DMS53 treated with DMSO at 0.1 percent for 48 hours (cell line): ENCODE measurements around the gene RBM39.
"Not testable (repeated sequence)": the region's sequence is repeated elsewhere in the genome, so short reads cannot be mapped to it uniquely, and the experiment has no call there.

Experiments used
- DNase-seq: peaks from one replicate; lab custom pipeline; 2025; ENCODE audit not compliant: unreplicated experiment; lab: John Stamatoyannopoulos, UW

RBM39 gene

DNA sequence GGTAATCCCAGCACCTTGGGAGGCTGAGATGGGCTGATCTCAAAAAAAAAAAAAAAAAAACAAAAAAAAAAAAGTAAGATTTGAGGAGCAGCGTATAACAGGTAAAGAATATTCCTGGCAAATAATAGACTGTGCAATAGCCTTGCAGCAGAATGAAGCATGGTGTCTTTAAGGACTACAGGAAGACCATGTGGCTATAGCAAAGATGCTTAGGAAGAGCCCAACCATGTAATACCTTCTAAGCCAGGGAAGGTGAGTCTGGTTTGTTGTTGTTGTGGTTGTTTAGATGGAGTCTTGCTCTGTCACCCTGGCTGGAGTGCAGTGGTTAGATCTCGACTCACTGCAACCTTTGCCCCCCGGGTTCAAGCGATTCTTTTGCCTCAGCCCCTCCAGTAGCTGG, 14.3 kb upstream of the RBM39 start:
- DNase-seq: no peak

DNA sequence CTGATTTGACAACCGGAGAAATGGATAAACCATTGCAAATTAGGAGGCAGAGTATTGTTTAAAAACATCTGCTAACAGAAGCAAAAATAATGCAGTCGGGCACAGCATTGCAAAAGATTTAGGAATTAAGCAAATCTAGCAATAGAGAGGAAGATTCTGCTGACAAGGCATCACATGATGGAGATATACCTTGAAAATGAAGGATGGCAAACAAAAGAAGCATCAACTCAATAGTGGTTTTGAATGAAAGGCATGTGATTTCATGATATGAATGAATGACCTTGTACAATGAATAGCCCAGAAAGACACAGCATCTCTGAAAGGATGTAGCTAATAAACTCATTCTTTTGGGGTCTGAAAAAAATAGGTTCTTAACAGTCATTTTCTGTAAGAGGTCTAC, 8.6 kb upstream of the RBM39 start:
- DNase-seq: no peak

DNA sequence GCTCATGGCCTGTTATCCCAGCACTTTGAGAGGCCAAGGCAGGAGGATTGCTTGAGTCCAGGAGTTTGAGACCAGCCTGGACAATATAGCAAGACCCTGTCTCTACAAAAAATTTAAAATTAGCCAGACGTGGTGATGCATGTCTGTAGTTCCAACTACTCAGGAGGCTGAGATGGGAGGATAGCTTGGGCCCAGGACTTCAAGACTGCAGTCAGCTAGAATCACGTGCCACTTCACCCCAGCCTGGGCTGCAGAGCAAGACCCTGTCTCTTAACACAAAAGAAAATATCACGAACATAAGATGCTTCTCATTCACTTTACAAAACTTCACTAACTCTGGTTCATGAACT, 2.4 kb upstream of the RBM39 start:
- not testable (repeated sequence) for DNase-seq

DNA sequence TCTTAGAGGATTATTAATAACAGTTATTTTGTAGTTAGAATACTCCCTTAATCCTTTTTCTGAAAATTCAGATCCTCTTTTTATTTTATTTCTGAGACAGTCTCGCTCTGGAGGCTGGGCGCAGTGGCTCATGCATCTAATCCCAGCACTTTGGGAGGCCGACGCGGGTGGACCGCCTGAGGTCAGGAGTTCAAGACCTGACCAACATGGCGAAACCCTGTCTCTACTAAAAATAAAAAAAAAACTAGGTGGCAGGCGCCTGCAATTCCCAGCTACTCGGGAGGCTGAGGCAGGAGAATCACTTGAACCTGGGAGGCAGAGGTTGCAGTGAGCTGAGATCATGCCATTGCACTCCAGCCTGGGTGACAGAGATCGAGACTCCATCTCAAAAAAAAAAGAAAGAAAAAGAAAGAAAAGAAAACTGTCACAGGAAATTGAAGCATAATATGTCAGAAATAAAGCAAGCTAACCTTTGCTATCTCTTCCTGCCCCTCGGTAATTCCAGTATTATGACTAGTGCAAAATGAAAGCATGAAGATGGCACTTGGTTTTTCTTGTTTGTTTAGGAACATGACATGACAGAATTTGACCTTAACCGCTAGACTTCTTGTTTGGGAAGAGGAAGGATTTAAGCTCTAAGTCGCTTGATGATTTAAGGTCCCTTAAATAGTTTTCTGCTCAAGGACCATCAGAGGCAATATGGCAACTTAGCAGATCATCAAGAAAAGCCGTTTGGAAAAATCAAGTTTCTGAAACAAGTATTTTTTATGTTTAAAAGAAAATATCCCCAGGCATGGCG, 1.8 kb upstream of the RBM39 start:
- DNase-seq: no peak

DNA sequence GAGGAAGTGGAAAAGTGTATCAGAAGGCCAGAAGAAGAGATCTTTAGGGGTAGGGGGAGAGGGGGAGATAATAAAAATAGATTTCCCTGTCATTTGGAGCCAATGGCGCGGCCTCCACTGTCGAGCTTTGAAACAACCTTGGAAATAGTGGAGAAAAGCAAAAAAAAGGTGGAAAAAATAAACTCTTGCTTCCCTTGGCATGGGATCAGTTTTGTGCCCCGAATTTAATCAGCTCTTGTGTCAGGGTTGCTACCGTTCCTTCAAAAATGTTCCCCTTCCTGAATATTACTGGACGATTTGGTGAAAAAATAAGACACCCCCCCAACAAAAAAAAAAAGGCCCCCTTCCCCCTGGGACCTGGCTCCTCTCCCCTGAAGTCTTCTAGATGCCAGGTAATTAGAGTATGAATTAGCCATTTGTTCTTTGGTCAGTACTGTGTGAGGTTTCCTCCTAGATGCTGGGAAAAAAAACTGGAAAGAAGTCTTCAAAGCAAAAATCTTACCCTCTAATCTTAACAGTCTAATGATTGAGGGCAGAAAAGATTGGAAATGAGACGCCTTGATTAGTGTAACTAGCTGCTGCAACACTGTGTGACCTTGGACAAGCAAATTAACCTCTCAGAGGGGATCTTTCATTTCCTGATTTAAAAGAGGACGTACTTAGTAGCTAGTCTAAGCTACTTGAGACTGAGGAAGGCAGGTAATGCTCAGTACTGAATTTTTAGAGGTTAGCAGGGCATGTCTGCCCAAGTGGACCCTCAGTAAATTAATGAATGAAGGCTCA, 872 bp upstream of the RBM39 start:
- peak; percentile 41 for DNase-seq

DNA sequence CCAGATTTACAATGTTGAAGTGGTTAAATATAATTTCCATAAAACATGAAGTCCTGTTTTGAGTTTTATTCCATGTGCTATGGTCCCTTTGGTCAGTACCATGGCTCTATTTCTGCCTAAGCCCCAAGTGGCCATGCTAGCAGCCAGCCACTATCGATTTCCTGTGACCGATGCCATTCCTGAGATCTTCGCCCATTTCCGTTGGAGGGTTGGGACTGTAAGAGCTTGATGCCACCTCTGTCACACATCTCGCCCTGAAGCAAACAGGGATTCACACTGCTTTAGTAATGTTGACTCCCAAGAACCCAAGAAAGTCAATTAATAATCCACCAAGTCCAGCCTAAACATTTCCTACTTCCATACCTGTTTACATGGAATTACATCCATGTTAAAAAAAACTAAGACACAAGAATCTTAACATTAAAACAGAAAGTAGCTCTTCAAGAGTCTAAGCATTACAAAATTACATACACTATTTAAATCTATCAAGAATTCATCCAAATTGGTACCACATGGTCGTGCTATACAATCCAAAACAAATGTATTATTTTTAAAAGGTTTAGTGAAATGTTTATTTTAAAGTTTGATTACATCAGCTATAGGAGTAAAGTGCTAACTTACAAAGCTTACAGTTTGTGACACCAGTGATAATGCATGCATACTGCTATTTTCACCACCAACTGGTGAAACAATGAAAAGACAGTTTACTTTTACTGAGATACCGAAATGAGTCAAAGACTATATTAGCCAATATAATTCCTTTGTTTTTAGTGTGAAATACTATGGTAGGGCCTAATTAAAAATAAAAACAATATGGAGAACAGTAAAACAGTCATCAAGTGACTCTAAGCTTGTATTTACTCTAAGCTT, 2.5 kb downstream of the RBM39 start:
- DNase-seq: no peak

DNA sequence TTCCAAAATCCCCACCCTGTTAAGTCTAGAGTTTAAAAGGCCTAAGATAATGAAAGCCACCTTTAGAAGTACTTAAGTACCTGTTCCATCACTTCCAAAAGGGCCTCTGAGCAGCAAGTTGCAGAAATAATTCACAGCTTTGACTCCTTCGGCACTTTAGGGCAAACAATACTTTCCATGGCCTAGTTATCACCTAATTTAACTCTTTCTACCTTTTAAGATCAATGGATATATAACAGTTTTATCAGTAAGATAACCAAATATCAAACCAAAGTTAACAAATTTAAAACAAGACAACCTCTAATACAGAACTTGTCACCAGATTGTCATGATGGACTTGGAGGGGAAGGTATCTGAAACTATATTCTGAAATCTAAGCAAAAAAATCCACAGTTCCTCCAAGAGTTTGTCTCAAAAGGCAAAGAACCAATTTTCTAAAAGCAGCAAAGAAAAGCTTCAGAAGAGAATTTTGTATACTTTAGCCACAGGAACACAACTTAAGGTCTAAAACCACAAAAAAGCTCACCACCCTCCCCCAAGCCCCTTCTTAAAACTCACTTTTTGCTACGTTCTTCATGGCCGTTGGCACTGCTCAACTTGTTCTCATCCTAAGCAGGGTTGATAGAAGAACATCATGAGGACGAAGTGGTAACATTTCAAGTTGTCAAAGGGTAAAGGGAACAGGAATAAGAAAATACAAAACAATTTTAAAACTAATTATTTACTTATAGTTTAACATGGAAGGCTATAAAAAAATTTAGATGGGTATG, 3.5 kb downstream of the RBM39 start:
- DNase-seq: no peak

DNA sequence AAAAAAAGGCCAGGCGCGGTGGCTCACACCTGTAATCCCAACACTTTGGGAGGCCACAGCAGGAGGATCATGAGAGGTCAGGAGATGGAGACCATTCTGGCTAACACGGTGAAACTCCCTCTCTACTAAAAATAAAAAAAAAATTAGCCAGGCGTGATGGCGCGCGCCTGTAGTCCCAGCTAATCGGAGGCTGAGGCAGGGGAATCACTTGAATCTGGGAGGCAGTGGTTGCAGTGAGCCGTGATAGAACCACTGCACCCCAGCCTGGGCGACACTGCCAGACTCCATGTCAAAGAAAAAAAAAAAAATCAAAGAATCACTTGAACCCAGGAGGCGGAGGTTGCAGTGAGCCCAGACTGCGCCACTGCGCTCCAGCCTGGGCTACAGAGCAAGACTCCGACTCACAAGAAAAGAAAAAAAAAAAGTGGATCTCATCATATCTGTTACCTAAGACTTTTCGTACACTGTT, 4.2 kb downstream of the RBM39 start:
- DNase-seq: no peak

DNA sequence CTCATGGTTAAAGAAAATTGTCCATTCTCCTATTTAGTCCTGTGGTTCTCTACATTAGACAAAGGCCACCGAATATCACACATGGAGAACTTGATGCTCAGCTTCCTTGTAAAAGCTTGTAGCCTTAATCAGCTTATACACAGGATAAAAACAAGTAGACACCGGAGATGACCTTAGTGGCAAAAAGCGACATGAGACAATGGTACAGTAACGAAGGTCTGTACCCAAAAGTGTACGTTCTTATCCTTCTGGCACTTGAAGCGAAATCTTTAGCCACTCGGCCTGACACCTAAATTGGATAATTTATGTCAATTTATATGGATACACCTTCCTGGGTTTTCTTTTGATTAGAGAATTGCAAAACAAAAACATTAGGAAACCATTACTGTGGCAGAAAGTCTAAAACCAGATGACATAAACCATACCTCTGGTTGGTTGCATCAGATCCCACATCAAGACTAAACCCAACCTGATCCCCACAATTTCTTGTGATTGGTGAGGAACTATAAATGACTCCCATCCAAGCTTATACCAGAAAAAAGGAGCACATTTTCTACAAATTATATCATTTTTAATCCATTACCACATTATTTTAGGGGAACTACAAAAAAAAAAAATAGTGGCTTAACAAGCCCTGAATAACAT, 6.1 kb downstream of the RBM39 start:
- no peak for DNase-seq

DNA sequence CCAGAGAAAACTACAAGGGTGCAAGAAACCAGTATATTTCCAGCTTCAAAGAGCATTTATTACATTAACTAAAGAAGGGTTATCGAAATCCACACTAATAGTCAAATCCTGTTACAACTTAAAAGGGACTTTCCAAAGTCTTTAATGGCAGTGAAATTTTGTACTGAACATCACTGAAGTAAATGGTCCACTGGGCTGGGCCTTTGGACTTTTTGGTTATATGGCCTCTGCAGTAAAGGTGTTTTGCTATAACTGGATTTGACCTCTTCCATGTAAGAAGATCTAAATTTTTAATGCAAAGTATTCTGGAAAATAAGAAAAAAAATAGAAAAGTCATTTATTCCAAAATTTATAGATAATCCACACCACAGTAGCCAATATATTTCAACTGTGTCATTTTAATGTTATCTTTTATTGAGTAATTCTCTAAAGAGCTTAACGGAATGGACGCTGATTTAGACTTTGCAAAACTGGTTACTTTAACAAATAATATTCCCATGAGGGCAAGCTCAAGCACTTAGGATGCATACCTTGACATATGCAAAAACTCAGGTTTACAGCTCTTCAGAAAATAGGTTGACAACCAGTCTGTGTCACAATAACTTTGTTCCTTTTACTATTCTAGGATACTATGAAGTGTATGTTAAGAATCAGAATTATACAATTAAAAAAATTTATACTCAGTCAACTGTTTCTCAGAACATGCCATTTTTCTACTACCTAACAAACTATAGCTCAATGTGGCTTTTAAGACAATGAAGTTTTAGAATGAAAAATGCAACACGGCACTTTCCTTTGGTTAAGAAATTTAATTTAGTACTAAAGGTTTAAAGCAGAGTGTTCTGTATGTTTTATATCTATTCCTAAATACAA, 7.0 kb downstream of the RBM39 start:
- DNase-seq: no peak

DNA sequence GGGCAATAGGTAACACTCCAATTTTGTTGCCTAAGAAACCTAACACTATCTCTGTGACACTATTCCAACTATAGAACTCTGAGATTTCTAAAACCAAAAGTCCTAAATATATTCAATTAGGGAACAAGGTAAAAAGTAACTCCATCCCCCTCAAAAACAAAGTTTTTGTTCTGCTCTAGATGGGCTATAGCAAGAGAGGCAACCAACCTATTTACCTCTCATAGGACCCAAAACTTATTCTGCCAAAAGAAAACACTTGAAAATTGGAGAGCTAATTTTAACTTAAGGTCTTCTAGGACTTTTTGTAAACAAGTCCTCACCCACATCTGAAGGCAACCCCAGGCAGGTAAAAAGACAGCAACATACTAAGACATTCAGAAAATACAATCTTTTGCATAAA, 7.7 kb downstream of the RBM39 start:
- DNase-seq: no peak

DNA sequence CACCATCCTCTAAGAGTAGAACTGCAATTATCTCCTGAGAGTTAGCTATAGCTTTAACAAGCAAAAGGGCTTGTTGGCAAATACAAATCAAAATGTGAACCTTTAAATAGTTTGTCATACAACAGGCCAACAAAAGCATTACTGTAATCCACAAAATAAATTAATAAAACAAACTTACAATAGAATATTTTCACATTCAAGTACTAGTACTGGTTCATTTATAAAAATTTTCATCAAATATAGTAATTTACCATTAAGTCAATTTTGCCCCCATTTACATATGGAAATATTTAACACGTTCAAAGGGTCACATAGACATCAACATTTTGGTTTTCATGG, 9.4 kb downstream of the RBM39 start:
- no peak for DNase-seq

DNA sequence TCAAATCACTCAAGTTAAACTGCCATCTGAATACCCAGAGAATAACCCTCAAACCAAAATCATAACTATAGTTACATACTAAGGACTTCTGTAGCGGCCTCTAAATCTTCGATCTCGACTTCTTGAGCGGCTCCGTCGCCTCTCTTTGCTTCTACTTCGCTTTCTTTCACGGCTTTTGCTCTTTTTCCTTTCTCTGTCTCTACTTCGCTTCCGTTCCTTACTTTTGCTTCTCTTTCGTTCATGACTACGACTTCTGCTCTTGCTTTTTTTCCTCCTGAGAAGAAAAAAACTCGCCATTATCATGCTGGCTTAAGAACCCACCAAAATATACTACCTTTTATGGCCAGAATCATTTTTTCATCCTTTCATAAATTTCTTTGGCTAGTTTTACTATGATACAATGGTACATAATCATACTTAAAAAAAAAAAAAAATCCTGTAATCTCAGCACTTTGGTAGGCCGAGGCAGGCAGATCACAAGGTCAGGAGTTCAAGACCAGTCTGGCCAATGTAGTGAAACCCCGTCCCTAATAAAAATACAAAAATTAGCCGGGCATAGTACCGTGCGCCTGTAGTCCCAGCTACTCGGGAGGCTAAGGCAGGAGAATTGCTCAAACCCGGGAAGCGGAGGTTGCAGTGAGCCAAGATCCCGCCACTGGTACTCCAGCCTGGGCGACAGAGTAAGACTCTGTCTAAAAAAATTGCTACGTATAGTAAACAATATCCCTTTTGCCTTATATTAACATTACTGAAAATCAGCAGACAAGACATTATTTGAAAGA, 10.0 kb downstream of the RBM39 start:
- DNase-seq: no peak

DNA sequence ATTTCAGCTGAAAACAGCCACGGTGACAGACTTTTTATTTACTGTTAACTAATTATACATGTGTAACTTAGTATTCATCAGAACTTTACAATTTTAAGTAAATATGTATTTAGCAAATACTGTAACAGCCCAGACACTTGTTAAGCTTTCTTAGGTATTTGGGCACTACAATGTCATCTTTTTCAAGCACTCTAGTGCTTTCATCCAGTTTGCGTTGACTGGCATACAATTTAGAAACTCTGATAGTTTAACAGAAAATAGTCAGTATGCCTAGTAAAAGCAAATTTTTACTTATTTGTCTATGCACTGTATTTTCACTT, 10.6 kb downstream of the RBM39 start:
- DNase-seq: no peak

DNA sequence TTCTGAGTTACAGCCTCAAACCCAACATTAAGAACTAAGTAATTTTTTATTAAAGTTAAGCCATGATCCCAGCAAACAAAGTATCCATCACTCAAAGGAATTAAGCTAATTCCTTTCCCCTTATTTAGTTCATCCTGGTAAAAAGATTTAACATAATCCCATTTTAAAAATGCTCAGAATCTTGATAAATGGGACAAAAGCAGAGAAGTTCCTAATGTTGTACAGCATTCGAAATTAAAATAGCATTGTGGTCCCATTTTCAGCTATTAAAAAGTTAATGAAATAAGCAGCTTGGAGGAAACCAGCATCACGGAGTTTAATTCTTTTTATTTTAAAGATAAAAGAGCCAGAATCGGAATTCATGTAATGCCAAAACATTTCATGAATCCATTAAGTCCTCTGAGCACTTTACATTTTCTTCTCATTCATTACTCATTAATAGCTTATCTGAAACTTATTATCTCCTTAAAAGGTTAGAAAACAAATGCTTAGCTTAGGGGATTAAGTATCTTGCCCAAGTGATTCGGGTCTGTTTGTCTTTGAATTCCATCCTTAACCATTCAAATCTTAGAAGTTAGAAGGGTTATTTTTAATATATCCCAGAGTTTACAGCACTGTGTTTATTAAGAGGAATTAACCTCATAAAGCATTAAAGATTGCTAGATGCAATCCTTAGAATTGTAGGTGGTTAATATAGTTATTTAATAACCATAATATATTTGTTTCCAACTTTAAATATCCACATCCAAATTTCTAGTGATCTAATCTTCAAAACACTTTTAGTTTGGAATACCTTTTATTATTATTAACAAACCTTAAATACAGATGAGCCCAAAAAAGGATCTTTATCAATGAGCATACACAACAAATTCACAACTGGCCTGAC, 11.2 kb downstream of the RBM39 start:
- DNase-seq: no peak

DNA sequence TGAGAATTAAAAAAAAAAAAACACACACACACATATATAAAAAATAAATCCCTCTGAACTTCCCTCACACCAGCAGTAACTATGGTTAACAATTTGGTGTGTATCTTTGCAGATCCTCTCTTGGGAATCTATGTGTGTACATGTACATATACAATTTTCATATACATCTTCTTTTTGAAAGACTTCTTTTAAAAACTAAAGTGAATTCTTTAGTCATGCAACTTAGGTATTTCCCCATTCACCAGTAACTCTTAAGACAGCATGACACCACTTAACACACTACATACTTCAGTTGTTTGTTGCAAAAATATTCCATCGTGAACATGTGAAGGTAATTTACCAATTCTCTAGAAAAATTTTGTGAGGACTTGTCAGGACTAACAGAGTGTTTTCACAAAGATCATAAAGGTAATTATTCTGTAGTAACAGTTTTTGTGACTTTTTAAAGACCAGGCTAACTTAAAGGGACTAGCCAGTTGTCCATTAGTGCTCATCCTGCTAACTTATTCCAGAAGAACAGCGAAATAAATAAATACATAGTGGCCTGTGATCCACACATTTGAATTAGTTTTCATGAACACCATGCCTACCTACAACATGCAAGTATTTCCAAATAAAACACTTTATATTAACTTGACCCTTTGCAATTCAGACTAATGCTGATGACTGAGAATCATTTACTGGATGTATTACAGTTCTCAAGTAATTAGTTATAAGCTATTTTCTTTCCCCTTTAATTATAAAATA, 12.1 kb downstream of the RBM39 start:
- DNase-seq: no peak

DNA sequence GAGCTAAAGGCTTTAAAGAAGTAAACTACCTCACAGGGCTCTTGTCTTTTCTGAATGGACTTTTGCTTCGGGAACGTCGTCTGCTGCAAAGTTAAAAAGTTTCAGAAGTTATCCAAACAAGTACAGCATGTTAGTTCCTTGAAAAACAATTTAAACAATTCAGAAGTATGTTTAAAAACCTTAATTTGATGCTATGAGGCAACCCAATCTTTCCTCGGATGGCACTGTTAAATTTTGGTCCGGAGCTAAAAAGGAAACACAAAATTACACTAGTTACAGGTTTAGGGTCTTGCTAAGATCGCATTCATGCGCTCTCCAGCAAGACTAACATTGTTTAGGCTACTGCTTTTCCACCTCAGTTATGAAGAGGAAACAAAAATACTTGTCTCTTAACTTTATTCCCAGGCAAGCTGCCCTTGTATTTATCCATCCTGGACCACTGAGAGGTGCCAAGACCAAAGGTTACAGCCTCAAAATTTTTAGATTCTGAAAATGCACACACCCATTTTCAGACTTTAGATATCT, 12.7 kb downstream of the RBM39 start:
- no peak for DNase-seq
